Fibroblast of lung (primary cell): ENCODE data around the gene IL16.

Source experiments
- CTCF ChIP-seq, 2 donors: IDR thresholded peaks in 1 of 2; conservative IDR thresholded peaks in 1 of 2; 1 replicate in 1 of 2; 2 replicates in 1 of 2; pipeline ENCODE4 v1.5.1; 2011 to 2012; ENCODE audit warnings: low read length in 2 of 2, control low read depth in 1 of 2, inconsistent platforms in 1 of 2, low read depth in 1 of 2, mild to moderate bottlenecking in 1 of 2
- EZH2 ChIP-seq: IDR thresholded peaks from 2 replicates; pipeline ENCODE4 v1.5.1; 2012; ENCODE audit warnings: low read length, control low read depth, mild to moderate bottlenecking; ENCODE audit errors: missing control alignments

GRCh38 chr15:81322676-81323253 lies 126.1 kb downstream of the IL16 start:
- no peak for TF ChIP-seq CTCF (conservative IDR thresholded peaks at IDR 0.05 in 1 of 2, IDR thresholded peaks at IDR 0.05 in 1 of 2; ENCODE audit: low read depth in 1 of 2, low read length in 2 of 2)
- TF ChIP-seq EZH2: no peak
